A549 (cell line): ENCODE results near the gene NBL1. TPM values are rescaled to one million over a fixed set of nuclear protein-coding genes. Genes with fewer than 3 reads are reported as not detected.
"Not testable (repeated sequence)": the region's sequence is repeated elsewhere in the genome, so short reads cannot be mapped to it uniquely, and the experiment has no call there.

Experiments
- ATAC-seq, 2 experiments: fragments of 200-7000 bp in 1 of 2; fragments of >200 bp in 1 of 2; cut with Nextera tagmentation in 1 of 2; cut with Tn5 transposase in 1 of 2; 3 replicates each; pipeline versions ENCODE4 v1.8.0 to v1.9.1; 2018 to 2020; ENCODE audit warnings: mild to moderate bottlenecking in 1 of 2, moderate library complexity in 1 of 2
- CTCF ChIA-PET: fragments of 300-600 bp; sonication (Branson Sonifier 250); formaldehyde crosslinking; extraction: SDS; loops from one replicate; lab custom pipeline; 2021; ENCODE audit warnings: antibody characterized with exemption, inconsistent platforms; lab: Yijun Ruan, JAX
- POLR2A ChIA-PET: fragments of 350-600 bp; formaldehyde crosslinking; extraction: SDS; loops from one replicate; lab custom pipeline; 2021; ENCODE audit warnings: antibody characterized with exemption, inconsistent platforms; lab: Yijun Ruan, JAX
- DNase-seq, 2 experiments: peaks; one replicate each; pipeline versions ENCODE4 v3.0.0 to v3.0.0-alpha.2; 2011 to 2016; ENCODE audit warnings: low read depth in 1 of 2, low spot score in 1 of 2
- FAIRE-seq: peaks from 2 replicates; lab custom pipeline; 2011; peaks lifted over from hg19 to GRCh38; lab: Jason Lieb, UNC
- H3K27ac ChIP-seq, 2 experiments: fragments of >200 bp; sonication (Bioruptor Twin); formaldehyde crosslinking; 3 replicates each; pipeline ENCODE4 v1.5.1; 2016 to 2017
- H3K4me1 ChIP-seq: fragments of >200 bp; sonication (Bioruptor Twin); formaldehyde crosslinking; 3 replicates; pipeline ENCODE4 v1.6.1; 2016
- H3K4me2 ChIP-seq: fragments of >200 bp; sonication (Bioruptor Twin); formaldehyde crosslinking; 3 replicates; pipeline ENCODE4 v1.6.1; 2016
- H3K4me3 ChIP-seq: fragments of >200 bp; sonication (Bioruptor Twin); formaldehyde crosslinking; 3 replicates; pipeline ENCODE4 v1.5.1; 2016
- H3K9me3 ChIP-seq: fragments of >200 bp; sonication (Bioruptor Twin); formaldehyde crosslinking; 3 replicates; pipeline ENCODE4 v1.6.1; 2016
- CEBPB ChIP-seq, 2 experiments: fragments of >200 bp in 1 of 2; sonication (Bioruptor Twin) in 1 of 2; formaldehyde crosslinking in 1 of 2; IDR thresholded peaks; 2 replicates each; pipeline ENCODE4 v1.6.1; 2012 to 2016
- CTCF ChIP-seq: fragments of >200 bp; sonication (Bioruptor Twin); formaldehyde crosslinking; IDR thresholded peaks from 3 replicates; pipeline ENCODE4 v1.5.1; 2016
- ELK1 ChIP-seq: fragments of 150-350 bp; IDR thresholded peaks from 2 replicates; pipeline ENCODE4 v1.6.1; 2014; ENCODE audit warnings: low read depth, mild to moderate bottlenecking, low read length
- ESRRA ChIP-seq: fragments of 150-350 bp; IDR thresholded peaks from 2 replicates; pipeline ENCODE4 v1.6.1; 2014; ENCODE audit warnings: mild to moderate bottlenecking, low read length, borderline replicate concordance
- FOSL2 ChIP-seq, 2 experiments: fragments of 450-650 bp in 1 of 2; fragments of >200 bp in 1 of 2; sonication (Bioruptor Twin) in 1 of 2; formaldehyde crosslinking; IDR thresholded peaks; 2 replicates each; pipeline versions ENCODE4 v1.5.0 to v1.6.1; 2016 to 2020; ENCODE audit warnings: mild to moderate bottlenecking in 1 of 2, moderate library complexity in 1 of 2
- HDAC2 ChIP-seq: fragments of 200-600 bp; sonication (generic); IDR thresholded peaks from 2 replicates; pipeline ENCODE4 v1.6.1; 2016
- HOXB13 ChIP-seq: fragments of 250-450 bp; sonication (Bioruptor Pico); IDR thresholded peaks from 2 replicates; pipeline ENCODE4 v1.5.0; 2020; ENCODE audit warnings: low read depth, mild to moderate bottlenecking, moderate library complexity
- MAFK ChIP-seq: fragments of 450-650 bp; IDR thresholded peaks from 2 replicates; pipeline ENCODE4 v1.6.1; 2014; ENCODE audit not compliant: partially characterized antibody
- MAZ ChIP-seq: fragments of 150-350 bp; IDR thresholded peaks from 2 replicates; pipeline ENCODE4 v1.6.1; 2014; ENCODE audit warnings: antibody characterized with exemption, low read depth, low read length, borderline replicate concordance
- NFE2L2 ChIP-seq: fragments of 150-350 bp; conservative IDR thresholded peaks from 2 replicates; pipeline ENCODE4 v1.6.1; 2014; ENCODE audit warnings: low read length
- NPAS2 ChIP-seq: fragments of 250-450 bp; sonication (Bioruptor Pico); IDR thresholded peaks from 2 replicates; pipeline ENCODE4 v1.8.0; 2022; ENCODE audit warnings: mild to moderate bottlenecking, moderate library complexity, borderline replicate concordance
- PBX3 ChIP-seq: IDR thresholded peaks from 2 replicates; pipeline ENCODE4 v1.6.1; 2012
- POLR2A ChIP-seq: IDR thresholded peaks from 2 replicates; pipeline ENCODE4 v1.6.1; 2012; ENCODE audit warnings: mild to moderate bottlenecking, low read length
- POLR2AphosphoS2 ChIP-seq: conservative IDR thresholded peaks from 2 replicates; pipeline ENCODE4 v1.6.1; 2012; ENCODE audit warnings: low read length, improper control_type of control experiment, inconsistent platforms
- RCOR1 ChIP-seq: fragments of 150-350 bp; IDR thresholded peaks from 2 replicates; pipeline ENCODE4 v1.6.1; 2014; ENCODE audit warnings: antibody characterized with exemption, low read length, low read depth
- RNF2 ChIP-seq: fragments of 200-600 bp; sonication (generic); IDR thresholded peaks from 2 replicates; pipeline ENCODE4 v1.6.1; 2016; ENCODE audit warnings: low read depth, mild to moderate bottlenecking, antibody characterized with exemption, moderate library complexity, borderline replicate concordance
- SREBF2 ChIP-seq: fragments of 450-650 bp; IDR thresholded peaks from 2 replicates; pipeline ENCODE4 v1.6.1; 2014; ENCODE audit warnings: mild to moderate bottlenecking, moderate library complexity
- TP53 ChIP-seq: fragments of 250-450 bp; sonication (Bioruptor Pico); IDR thresholded peaks from 2 replicates; pipeline ENCODE4 v1.5.0; 2021; ENCODE audit warnings: mild to moderate bottlenecking, moderate library complexity
- ZC3H11A ChIP-seq: fragments of 450-650 bp; IDR thresholded peaks from 2 replicates; pipeline ENCODE4 v1.6.1; 2014; ENCODE audit warnings: antibody characterized with exemption, mild to moderate bottlenecking
- ZFP36 ChIP-seq: fragments of 450-650 bp; IDR thresholded peaks from 2 replicates; pipeline ENCODE4 v1.6.1; 2014; ENCODE audit warnings: borderline replicate concordance; ENCODE audit not compliant: partially characterized antibody
- WGBS: methylation state at CpG from one replicate; pipeline ENCODE4 v1.1.6; 2017; ENCODE audit errors: missing lambda C conversion rate; 5-methylcytosine and 5-hydroxymethylcytosine counted together
- polyA plus RNA-seq, 4 experiments: library from polyadenylated mRNA; depleted of rRNA in 3 of 4; stranded (reverse); fragments of >200 nt; fragmentation: RNase III in 1 of 4; extraction: RNeasy Plus Mini Kit Qiagen cat#74134 plus additional on column Dnase treatment in 1 of 4; gene quantifications; 2 replicates in 3 of 4; 3 replicates in 1 of 4; pipeline ENCODE4 v1.2.3, GENCODE V29; 2011 to 2017

Gene NBL1
- polyA plus RNA-seq, 2 of the 4 experiments (the other 2 are of a cell fraction), result 16.3 to 19.0 TPM

GRCh38 chr1:19633106-19633505, 11.0 kb upstream of the NBL1 start:
- ATAC-seq, result no peak
- no peak overlapping the region for H3K27ac ChIP-seq
- no peak overlapping the region for H3K4me3 ChIP-seq
- H3K4me1 ChIP-seq, result peaks cover 7% of the 10 kb centered on the region; the same call in 2 of the 3 replicates
- CTCF ChIA-PET, result no interaction called here
- no peak for FAIRE-seq
- POLR2A ChIA-PET, result no interaction called here
- TF ChIP-seq NFE2L2 (no peak), FOSL2 (IDR thresholded peaks at IDR 0.05) (no peak), FOSL2 (CRISPR knock-in tag; IDR thresholded peaks at IDR 0.05) (no peak), ESRRA (no peak), RNF2 (no peak), RCOR1 (no peak), CEBPB (IDR thresholded peaks at IDR 0.05) (no peak)
- no peak overlapping the region for H3K4me2 ChIP-seq
- no peak for DNase-seq
- WGBS, result 97% methylated on average over 2 of the region's 2 CpGs
- H3K9me3 ChIP-seq, result no peaks in the 10 kb centered on the region

GRCh38 chr1:19635064-19635463, 9.0 kb upstream of the NBL1 start:
- H3K27ac ChIP-seq, H3K9me3 ChIP-seq, ATAC-seq, DNase-seq, H3K4me3 ChIP-seq, H3K4me2 ChIP-seq, FAIRE-seq, CTCF ChIA-PET, POLR2A ChIA-PET: not testable (repeated sequence)
- WGBS, result 98% methylated on average over 8 of the region's 9 CpGs
- peaks cover 20% of the 10 kb centered on the region for H3K4me1 ChIP-seq

GRCh38 chr1:19635646-19636045, 8.5 kb upstream of the NBL1 start:
- no peak for FAIRE-seq
- Histone ChIP-seq H3K4me3 (no peak overlapping the region), H3K4me2 (no peak overlapping the region), H3K9me3 (no peaks in the 10 kb centered on the region), H3K27ac (peak overlapping the region in 1 of 2 experiments; percentile 41; a peak in 2 of 6 replicates), H3K4me1 (peaks cover 26% of the 10 kb centered on the region)
- ATAC-seq, result no peak
- ChIA-PET POLR2A (no interaction called here), CTCF (no interaction called here)
- TF ChIP-seq POLR2AphosphoS2 (no peak), ZFP36 (no peak), PBX3 (no peak), ESRRA (no peak), POLR2A (no peak), SREBF2 (no peak), HOXB13 (CRISPR knock-in tag) (no peak), ZC3H11A (no peak), NFE2L2 (no peak), NPAS2 (no peak), TP53 (CRISPR knock-in tag) (no peak), MAZ (no peak), ELK1 (no peak), HDAC2 (no peak), MAFK (no peak)
- no peak for DNase-seq
- WGBS, result 80% methylated on average over 4 of the region's 4 CpGs

GRCh38 chr1:19636065-19636464, 8.0 kb upstream of the NBL1 start:
- 85% methylated on average over 5 of the region's 5 CpGs for WGBS
- CTCF ChIA-PET, result no interaction called here

GRCh38 chr1:19636749-19637148, 7.4 kb upstream of the NBL1 start:
- H3K27ac ChIP-seq, POLR2A ChIA-PET, H3K4me3 ChIP-seq, DNase-seq, H3K4me2 ChIP-seq, FAIRE-seq, ATAC-seq, H3K9me3 ChIP-seq: not testable (repeated sequence)
- H3K4me1 ChIP-seq, result peaks cover 34% of the 10 kb centered on the region
- 92% methylated on average over 10 of the region's 10 CpGs for WGBS
- CTCF ChIA-PET, result interaction anchor here (0.8 kb wide), 1 partner anchor 11 kb away, joined by 3 read pairs; no protein-coding TSS in a partner anchor

More at GRCh38 chr1:19636065-19636464, 8.0 kb upstream of the NBL1 start:
- H3K4me3 ChIP-seq, result no peak overlapping the region
- no peak for TF ChIP-seq CTCF
- TF ChIP-seq, all 56 proteins: peak for 0
- Histone ChIP-seq H3K9me3 (no peaks in the 10 kb centered on the region), H3K4me2 (no peak overlapping the region), H3K4me1 (peaks cover 30% of the 10 kb centered on the region), H3K27ac (peak overlapping the region in 1 of 2 experiments; percentile 41; a peak in 2 of 6 replicates)
- POLR2A ChIA-PET, result no interaction called here
- no peak for DNase-seq
- FAIRE-seq, result no peak
- ATAC-seq, result 0 out of 6 replicates have a peak, but pooled peaks of 1 of the 2 experiments have one; percentile 26
